CD4-positive, alpha-beta T cell treated with Interleukin-15 for 4 hours (primary cell): ENCODE data around the gene RHOH.
"Not testable (repeated sequence)": the region's sequence is repeated elsewhere in the genome, so short reads cannot be mapped to it uniquely, and the experiment has no call there.

Experiments
- DNase-seq: peaks from one replicate; pipeline ENCODE4 v3.0.0-alpha.2; 2020; ENCODE audit warnings: low spot score

The RHOH gene

DNA sequence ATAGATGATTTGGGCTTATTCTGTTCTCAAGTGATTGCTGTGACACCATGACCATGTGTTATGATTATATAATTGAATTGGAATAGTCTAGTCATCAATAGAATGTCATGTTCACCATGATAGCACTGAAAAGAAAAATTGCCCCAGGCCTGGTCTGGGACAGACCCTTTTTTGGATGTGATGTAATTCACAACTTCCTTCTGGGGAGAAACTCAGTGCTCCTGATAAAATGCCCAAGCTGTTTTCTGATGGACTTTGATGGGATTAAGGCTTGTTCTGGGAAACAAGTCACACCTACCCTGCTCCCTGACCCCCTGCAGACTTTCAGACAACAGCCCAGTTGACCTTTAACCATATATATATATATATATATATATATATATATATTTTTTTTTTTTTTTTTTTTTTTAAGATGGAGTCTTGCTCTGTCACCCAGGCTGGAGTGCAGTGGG, 65.3 kb downstream of the RHOH start:
- DNase-seq = no peak

DNA sequence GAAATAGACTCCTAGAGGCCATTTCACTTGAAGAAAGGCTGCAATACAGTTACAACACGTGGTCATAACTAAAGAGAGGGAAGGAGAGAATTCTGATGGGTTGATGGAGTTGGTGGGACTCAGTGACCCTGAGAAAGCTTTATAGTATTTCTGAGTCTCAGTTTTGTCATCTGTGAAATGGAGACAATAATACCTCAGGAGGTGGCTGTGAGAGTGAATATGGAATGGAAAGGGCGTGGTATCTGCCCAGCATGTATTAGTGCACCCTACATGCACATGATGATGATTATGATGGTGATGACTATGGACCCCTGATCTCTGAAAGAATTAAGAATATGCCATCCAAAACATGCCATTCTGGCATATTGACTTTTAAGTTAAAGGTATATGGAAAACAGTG, 66.0 kb downstream of the RHOH start:
- no peak for DNase-seq

DNA sequence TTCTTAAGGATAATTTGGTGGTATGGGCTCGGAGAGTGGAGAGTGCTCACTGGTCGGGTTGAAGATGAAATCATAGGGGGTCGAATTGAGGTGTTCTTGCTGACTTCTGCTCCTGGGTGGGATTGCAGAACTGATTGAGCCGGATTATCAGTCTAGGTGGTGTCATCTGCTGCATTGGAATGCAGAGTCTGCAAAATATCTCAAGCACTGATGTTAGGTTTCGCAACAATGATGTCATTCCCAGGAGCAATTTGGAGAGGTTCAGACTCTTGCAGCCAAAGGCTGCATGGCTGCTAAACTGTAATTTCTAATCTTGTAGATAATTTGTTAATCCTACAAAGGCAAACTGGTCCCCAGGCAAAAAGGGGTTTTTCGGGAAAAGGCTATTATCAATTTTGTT, 67.7 kb downstream of the RHOH start:
- DNase-seq = no peak

DNA sequence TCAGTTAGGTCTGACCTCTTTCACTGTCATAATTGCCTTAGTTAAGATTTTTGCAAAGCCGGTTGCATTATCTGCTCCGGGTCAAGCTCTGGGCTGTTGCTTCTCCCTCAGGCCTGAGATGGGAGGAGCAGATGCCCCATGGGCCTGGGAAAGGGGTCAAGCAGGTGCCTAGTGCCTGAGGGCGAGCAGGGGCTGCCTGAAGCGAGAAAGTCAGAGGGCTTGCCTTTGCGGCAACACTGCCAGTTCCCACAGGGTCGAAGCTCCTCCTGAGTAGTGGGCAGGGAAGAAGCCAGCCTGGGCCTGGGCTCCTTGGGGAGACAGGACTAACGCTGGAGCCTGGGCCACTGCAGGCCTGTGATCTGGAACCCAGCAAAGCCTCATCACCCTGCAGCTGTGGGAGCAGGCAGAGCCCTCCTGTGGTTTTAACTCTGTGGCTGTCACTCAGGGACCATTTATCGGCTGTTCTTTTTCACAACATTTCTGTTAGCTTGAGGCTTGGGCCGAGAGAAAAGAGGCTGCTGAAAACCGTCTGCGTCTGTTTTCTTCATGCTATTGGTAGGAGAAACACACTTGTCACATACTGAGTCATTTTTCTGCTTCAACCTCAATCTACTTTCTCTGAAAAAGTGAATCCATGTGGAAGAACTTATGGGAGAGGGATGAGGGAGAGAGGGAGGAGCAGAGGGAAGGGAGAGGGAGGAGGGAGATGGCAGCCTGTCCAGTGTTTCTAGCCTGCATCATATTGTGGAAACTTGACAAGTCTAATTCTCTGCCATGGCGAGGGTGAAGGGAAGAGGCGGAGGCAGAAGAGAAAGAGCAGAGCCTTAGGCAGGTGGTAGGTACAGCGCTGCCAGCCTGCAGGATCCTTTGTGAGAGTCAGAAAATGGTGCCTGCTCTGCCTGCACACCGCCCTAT, 68.4 kb downstream of the RHOH start:
- DNase-seq = peak; percentile 64

DNA sequence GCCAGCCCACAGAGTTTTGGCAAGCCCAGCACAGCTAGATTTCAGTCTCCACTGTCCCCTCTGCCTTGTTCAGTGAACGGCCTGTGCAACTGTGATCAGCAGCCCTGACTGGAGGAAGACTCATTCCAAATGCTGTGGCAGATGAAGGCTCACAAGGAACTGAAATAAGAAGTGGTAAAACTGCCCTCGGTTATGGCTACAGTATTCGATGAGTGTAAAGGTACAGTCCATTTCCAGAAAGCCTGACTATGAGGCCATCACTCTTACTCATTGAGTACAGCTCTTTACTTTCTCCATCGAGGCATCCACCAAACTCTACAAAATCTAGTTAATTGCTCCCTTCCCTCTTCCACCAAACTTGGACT, 69.1 kb downstream of the RHOH start:
- DNase-seq = no peak

DNA sequence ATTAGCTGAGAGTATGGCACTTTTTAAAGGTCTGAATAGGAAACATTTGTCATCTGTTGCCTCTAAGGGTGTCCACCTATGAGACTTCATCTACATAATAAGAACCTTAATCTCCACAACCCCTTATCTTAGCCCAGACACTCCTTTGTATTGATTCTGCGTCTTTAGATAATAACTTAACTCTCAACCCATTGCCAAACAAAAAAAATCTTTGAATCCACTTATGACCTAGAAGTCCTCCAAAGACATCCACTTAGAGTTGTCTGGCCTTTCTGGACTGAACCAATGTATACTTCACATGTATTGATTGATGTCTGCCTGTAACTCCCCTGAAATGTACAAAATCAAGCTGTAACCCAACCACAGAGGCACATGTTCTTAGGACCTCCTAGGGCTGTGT, 72.3 kb downstream of the RHOH start:
- DNase-seq = no peak

DNA sequence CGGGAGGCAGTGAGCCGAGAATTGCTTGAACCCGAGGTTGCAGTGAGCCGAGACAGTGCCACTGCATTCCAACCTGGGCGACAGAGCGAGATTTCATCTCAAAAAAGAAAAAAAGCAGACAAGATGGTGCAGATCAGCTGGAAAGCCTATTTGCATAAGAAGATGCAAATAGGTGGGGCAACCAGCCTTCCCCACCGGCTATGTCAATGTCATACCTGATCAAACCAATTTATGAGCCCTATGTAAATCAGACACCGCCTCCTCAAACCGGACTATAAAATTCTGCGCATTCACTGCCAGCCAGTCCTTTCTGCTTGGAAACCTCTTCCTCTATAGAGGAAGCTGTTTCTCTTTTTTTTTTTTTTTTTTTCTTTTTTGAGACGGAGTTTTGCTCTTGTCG, 73.8 kb downstream of the RHOH start:
- DNase-seq = no peak

DNA sequence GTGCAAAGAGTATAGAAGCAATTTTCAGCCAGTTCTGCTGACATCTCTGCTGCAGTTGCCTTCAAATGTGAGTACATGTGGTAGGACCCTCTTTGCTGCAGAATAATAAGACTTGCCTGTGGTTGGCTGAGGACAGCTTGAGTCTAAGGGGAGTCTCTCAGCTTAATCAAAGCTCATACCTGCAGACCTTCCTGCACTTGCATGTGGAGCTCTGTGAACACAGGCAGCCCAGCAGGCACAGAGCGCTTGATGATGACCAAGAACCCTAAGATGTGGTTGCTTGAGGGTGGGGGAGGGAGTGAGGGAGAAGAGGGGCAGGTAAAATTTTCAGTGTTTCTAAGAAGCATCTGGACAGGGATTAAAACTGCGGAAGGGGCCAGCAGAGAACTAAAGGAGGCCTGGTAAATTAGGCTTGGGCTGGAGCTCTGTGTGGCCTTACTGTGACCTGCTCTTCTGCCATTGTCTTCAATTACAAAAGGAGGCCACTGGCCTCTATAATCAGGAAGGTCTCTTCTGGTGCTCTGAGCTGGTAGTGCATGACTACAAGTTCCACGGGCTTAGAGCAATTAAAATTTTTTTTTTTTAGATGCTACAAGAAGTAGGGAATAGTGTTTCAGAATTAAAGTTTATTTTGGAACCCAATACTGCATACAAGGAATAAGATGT, 78.4 kb downstream of the RHOH start:
- no peak for DNase-seq

DNA sequence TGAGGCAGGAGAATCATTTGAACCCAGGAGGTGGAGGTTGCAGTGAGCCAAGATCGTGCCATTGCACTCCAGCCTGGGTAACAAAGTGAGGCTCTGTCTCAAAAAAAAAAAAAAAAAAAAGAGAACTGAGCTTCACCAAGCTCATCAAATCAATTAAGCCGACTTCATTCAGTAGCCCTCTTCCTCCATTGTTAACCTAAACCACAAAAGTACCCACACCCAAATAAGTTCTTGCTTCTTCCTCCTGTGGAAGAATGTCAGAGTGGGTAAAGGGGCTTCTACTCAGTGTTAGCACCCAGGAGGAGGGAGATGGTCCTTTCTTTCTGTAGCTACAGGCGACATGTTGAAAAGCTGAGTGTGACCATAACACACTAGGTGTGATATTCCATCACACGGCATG, 79.7 kb downstream of the RHOH start:
- no peak for DNase-seq

DNA sequence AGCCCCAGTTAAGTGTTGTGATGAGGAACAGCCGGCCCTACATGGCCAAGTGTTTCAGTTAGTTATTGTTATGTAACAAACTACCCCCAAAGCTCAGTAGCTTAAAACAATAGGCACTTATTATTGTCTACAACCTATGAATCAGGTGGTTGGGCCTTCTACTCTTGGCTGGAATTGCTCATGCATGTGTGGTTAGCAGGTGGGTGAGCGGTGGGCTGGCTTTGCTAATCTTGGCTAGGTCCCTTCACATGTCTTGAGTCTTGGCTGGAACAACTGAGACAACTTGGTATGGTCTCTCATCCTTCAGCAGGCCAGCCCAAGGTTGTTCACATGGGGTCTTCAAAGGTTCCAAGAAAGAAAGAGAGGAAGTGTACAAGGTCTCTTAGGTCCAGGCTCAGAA, 83.8 kb downstream of the RHOH start:
- no peak for DNase-seq

DNA sequence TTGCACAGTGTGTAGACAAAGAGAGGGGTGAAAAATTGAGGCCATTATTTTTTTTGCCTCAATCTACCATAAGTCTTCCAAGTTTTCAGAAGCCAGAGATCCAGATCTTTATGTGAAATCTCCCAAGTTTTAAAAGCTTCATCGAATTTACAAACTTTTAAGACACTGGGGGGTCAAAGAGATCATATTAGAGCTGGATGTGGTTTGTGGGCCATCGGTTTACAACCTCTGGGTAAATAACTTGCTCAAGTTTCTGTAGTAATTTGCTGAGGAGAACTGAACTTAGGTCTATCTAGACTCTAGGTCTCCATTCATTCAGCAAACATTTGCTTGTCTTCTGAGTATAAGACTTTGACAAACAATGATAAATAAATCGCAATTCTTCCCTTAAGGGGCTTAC, 84.3 kb downstream of the RHOH start:
- no peak for DNase-seq

DNA sequence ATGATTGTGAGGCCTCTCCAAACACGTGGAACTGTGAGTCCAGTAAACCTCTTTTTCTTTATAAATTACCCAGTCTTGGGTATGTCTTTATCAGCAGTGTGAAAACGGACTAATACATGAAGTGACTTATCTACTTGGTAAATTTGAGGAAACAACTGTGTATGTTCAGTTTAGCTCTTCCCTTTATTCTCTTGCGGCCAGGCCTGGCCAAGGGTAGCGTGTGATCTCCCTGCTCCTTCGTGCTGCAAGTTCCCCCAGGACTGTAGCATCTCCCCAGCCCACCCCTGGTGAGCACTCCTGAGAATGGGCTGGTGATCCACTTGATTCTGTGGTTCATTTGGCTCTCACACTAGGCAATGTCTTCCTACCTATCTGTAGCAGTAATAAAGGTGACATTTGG, 85.1 kb downstream of the RHOH start:
- DNase-seq = no peak

DNA sequence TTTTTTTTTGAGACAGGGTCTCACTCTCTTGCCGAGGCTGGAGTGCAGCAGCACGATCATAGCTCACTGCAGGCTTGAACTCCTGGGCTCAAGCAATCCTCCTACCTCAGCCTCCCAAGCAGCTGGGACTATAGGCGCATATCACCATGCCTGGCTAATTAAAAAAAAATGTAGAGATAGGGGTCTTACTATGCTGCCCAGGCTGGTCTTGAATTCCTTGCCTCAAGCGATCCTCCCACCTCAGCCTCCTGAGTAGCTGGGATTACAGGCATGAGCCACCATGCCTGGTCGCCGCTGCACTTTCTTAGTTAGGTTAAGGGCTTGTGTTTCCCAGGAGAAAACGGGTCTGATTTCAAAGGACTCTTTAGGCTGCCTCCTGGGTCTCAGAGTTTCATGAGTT, 86.0 kb downstream of the RHOH start:
- DNase-seq = not testable (repeated sequence)

DNA sequence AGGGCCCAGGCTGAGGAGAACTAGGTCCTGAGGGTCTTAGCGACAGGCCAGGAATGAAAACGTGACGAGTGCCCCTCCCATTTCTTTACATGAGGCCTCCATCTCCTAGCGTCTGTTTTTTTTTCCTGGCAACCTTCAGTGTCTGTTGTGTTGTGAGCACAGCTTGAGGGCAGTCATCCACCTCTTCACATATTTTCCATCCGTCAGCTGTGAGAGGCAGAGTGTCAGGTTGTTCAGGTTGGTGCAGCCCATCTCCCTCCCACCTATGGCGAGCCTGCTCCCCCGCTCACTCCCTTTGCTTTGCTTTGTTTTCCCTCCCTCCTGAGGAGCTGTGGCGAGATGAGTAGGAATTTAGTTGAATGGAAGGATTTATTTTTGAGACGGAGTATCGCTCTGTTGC, 86.6 kb downstream of the RHOH start:
- DNase-seq = no peak

DNA sequence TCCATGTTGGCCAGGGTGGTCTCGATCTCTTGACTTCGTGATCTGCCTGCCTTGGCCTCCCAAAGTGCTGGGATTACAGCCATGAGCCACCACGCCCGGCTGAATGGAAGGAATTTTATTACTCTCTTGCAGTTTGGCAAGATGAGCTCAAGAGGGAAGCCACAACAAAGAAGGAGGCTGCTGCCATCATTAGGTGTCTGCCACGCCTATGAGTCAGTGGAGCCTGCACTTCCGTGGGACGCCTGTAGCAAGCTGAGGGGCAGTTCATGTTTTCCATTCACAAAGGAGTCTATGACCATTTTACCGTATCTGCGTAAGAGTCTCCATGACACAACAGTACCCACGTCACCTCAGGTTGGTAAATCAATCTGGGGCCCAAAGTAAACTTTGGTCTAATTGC, 87.1 kb downstream of the RHOH start:
- DNase-seq = peak; percentile 86

DNA sequence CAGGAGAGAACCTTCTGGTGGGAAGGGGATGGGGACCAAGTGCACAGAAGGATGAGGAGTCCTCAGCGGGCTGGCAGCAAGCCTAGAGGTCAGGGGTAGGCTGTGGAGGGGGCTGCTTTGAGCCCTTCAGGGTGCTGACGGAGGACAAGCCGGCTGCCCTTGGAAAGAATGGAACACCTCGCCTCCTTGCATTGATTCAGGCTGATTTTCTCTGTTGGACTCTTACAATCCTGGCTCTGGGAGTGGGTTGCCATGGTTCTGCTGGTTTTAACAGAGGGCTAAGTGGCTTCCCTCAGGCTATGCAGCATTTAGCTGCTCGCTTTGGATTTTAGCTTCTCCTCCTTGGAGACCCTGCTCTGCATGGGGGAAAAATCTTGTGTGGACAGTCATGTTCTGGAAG, 88.9 kb downstream of the RHOH start:
- no peak for DNase-seq

DNA sequence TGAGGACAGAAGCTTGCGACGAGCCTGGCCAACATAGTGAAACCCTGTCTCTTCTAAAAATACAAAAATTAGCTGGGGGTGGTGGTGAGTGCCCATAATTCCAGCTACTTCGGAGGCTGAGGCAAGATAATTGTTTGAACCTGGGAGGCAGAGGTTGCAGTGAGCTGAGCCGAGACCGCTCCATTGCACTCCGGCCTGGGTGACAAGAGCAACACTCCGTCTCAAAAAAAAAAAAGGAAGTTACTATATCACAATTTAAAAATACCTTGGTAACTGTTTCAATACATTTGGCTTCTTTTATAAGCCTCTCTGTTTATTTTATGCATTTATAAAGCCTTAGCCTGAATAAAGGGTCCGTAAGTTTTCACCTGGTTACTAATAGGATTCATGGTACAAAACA, 91.7 kb downstream of the RHOH start:
- DNase-seq = no peak

DNA sequence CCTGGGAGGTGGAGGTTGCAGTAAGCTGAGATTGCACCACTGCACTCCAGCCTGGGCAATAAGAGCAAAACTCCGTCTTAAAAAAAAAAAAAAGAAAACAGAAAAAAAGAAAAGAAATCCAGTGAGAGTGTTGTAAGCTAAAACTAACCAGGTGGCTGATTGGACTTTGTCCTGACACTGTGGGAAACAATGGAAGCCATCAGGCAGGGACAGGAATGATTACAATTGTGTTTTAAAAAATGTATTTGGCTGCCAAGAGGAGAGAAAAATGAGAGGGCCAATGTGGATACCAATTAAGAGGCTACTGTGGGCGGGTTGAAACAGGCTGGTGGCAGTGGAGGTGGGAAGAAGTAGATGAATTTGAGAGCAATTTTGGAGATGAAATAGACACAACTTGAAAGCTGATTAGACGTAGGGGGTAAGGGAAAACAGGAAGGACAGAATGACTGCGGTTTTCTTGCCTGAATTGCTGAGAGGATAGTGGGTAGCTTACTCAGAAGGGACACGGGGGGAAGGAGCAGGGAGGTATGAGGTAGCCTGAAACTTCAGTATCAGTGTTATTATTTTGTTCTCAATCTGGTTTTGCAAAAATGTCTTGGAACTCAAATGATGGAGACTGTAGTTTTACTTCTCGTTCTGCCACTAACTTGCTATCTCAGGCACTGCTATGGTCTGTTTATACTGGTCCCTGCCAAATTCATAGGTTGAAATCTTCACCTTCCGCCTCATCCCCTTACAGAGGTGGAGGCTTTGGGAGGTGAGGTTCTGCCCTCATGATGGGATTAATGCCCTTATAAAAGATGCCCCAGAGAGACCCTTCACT, 92.7 kb downstream of the RHOH start:
- no peak for DNase-seq

DNA sequence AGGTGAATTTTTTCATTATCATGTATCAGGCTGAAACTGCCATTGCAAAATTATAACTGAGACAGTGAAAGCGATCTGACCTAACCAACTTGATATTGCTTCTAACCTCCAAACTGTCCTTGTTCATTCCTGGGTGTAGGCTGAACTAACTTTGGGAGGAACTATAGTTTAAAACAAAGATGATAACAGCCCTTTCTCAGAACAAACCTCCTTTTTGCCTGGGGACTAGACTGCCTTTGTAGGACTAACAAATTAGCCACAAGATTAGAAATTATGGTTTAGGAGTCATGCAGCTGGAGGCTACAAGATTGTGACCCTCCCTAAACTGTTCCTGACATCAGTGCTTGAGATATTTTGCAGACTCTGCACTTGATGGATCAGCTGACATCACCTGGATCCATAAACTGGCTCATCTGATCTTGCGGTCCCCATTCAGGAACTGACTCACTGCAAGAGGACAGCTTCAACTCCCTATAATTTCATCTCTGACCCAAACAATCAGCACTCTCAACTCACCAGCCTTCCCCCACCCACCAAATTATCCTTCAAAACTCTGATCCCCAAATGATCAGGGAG, 93.9 kb downstream of the RHOH start:
- not testable (repeated sequence) for DNase-seq

DNA sequence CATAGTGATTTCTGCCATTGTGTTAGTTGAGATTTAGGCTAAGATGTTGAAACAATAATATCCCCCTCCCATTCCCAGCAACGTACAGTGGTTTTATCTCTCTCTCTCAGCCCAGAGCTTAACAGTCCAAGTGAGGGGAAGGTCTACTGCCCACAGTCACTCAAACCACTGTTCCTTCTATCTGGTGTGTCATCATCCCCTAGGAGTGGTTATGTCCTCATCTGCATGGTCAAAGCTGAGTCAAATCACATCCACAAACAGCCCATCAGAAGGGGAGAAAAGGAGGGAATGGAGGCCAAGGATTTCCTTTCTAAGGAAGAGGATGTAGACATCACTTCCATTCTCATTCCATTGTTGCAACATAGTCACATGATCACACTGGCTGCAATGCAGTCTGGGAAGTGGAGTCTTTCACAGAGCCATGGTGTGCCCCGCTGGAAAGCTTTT, 95.5 kb downstream of the RHOH start:
- DNase-seq = no peak

DNA sequence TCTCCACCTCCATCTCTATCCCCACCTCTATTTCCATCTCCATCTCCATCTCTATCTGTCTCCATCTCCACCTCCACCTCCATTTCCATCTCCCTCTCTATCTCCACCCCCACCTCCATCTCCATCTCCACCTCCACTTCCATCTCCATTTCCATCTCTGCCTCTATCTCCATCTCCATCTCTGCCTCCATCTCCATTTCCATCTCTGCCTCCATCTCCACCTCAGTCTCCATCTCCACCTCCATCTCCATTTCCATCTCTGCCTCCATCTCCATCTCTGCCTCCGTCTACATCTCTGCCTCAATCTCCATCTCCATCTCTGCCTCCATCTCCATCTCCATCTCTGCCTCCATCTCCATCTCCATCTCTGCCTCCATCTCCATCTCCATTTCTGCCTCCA, 97.5 kb downstream of the RHOH start:
- no peak for DNase-seq

DNA sequence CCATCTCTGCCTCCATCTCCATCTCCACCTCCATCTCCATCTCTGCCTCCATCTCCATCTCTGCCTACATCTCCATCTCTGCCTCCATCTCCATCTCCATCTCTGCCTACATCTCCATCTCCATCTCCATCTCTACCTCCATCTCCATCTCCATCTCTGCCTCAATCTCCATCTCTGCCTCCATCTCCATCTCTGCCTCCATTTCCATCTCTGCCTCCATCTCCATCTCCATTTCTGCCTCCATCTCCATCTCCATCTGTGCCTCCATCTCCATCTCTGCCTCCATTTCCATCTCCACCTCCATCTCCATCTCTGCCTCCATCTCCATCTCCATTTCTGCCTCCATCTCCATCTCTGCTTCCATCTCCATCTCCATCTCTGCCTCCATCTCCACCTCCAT, 98.2 kb downstream of the RHOH start:
- not testable (repeated sequence) for DNase-seq
